ENCODE data around the gene CCDC40. TPM values are rescaled to one million over a fixed set of nuclear protein-coding genes. Genes with fewer than 3 reads are reported as not detected.

The CCDC40 gene
- total and polyA plus RNA-seq, 2 of the 13 experiments (the other 11 are each of a cell fraction or from before 2014, with no cell fraction given), result 4.1 to 5.5 TPM

GRCh38 chr17:79996291-79996690 lies 40.2 kb upstream of the CCDC40 start:
- TF ChIP-seq SPEN (CRISPR knock-in tag; IDR thresholded peaks at IDR 0.05; ENCODE audit: low read depth) (no peak), ATF1 (CRISPR knock-in tag; IDR thresholded peaks at IDR 0.05) (no peak), ZBTB2 (CRISPR knock-in tag; IDR thresholded peaks at IDR 0.05; ENCODE audit: low read depth) (no peak), ZNF770 (CRISPR knock-in tag; IDR thresholded peaks at IDR 0.05) (no peak), GLI4 (CRISPR knock-in tag; IDR thresholded peaks at IDR 0.05; ENCODE audit: borderline replicate concordance) (no peak)
- Histone ChIP-seq H3K79me2 (ENCODE audit: insufficient read depth, low read length) (no peaks in the 10 kb centered on the region), H3K36me3 (replicated peaks in 1 of 2; ENCODE audit: control insufficient read depth in 1 of 2, insufficient read depth in 2 of 2, low read length in 2 of 2) (no peaks in the 10 kb centered on the region; a peak in 1 of 5 replicates), H4K20me1 (ENCODE audit: insufficient read depth, low read length) (no peaks in the 10 kb centered on the region), H3K27me3 (ENCODE audit: control insufficient read depth in 1 of 2, insufficient read depth in 2 of 2, low read length in 2 of 2) (no peaks in the 10 kb centered on the region), H3K9me3 (ENCODE audit: low read length) (no peaks in the 10 kb centered on the region), H3K9ac (ENCODE audit: insufficient read depth, low read depth, low read length) (no peak overlapping the region), H3K27ac (ENCODE audit: extremely low read length, insufficient read depth, low read length) (no peak overlapping the region), H3K4me1 (ENCODE audit: insufficient read depth, low read length) (peaks cover 63% of the 10 kb centered on the region), H2AFZ (ENCODE audit: low read length) (no peak overlapping the region), H3K4me3 (replicated peaks in 1 of 3; ENCODE audit: insufficient read depth in 1 of 3, low read depth in 2 of 3, low read length in 3 of 3) (no peak overlapping the region), H3K4me2 (ENCODE audit: low read depth, low read length) (no peak overlapping the region)
- in situ Hi-C loops (cut with HindIII; ENCODE audit: extremely low pct_ligation_motif_present, low pct_unique_long_range_greater_than_20kb) (no loop called here), intact Hi-C loops (cut with micrococcal nuclease; ENCODE audit: unreplicated experiment) (no loop called here)
- ChIA-PET CTCF (ENCODE audit: low intra/inter-chr PET ratio, low total read pairs) (no interaction called here), POLR2A (no interaction called here)
- FAIRE-seq (no peak), DNase-seq (ENCODE audit: low spot score) (no peak), ATAC-seq (no peak)
- BruUV-seq (replicated peaks), result no TSS peak
- WGBS (ENCODE audit: low lambda C conversion rate), result 96% methylated on average over 12 of the region's 12 CpGs
